GM18508 (cell line): ENCODE data around the gene MAP2.
A peak's percentile ranks its signal among the peaks of the same experiment; 100 is the strongest.

Experiments used
- ATAC-seq: cut with Tn5 transposase; IDR thresholded peaks from one replicate; pipeline ENCODE4 v1.9.1; 2021; ENCODE audit warnings: moderate number of reproducible peaks; ENCODE audit not compliant: insufficient read depth, unreplicated experiment

MAP2 gene

GRCh38 chr2:209423562-209424198, at the start of gene MAP2:
Gene MAP2, plus strand, starts transcription at chr2:209424047. Its CDS starts 229,124 bp downstream, at chr2:209653171.
- peak; percentile 79 for ATAC-seq

- ATAC-seq, result no peak
These were observed 47.2 kb upstream of the MAP2 start for GRCh38 chr2:209376686-209377085.

GRCh38 chr2:209380293-209380692, 43.6 kb upstream of the MAP2 start:
- peak; percentile 100 for ATAC-seq

GRCh38 chr2:209381091-209381490, 42.8 kb upstream of the MAP2 start:
- ATAC-seq, result no peak

- no peak for ATAC-seq
These were observed 41.1 kb upstream of the MAP2 start for GRCh38 chr2:209382775-209383174.

- ATAC-seq, result no peak
These were observed 40.6 kb upstream of the MAP2 start for GRCh38 chr2:209383212-209383611.

- no peak for ATAC-seq
These were observed 36.5 kb upstream of the MAP2 start for GRCh38 chr2:209387389-209387788.

GRCh38 chr2:209388446-209389037, 35.3 kb upstream of the MAP2 start:
- no peak for ATAC-seq

- ATAC-seq, result no peak
These were observed 34.7 kb upstream of the MAP2 start for GRCh38 chr2:209389171-209389618.

- no peak for ATAC-seq
These were observed 33.0 kb upstream of the MAP2 start for GRCh38 chr2:209390839-209391238.

GRCh38 chr2:209391776-209392401, 32.0 kb upstream of the MAP2 start:
- no peak for ATAC-seq

- no peak for ATAC-seq
These were observed 28.6 kb upstream of the MAP2 start for GRCh38 chr2:209395229-209395628.

GRCh38 chr2:209395652-209396051, 28.2 kb upstream of the MAP2 start:
- ATAC-seq, result no peak

- no peak for ATAC-seq
These were observed 25.4 kb upstream of the MAP2 start for GRCh38 chr2:209398463-209398862.

- no peak for ATAC-seq
These were observed 22.1 kb upstream of the MAP2 start for GRCh38 chr2:209401788-209402187.

GRCh38 chr2:209411296-209411695, 12.6 kb upstream of the MAP2 start:
- no peak for ATAC-seq

GRCh38 chr2:209411718-209412117, 12.1 kb upstream of the MAP2 start:
- ATAC-seq, result no peak

- no peak for ATAC-seq
These were observed 10.4 kb upstream of the MAP2 start for GRCh38 chr2:209413311-209414014.

- no peak for ATAC-seq
These were observed 6.9 kb upstream of the MAP2 start for GRCh38 chr2:209416913-209417312.

GRCh38 chr2:209422191-209422754, 1.6 kb upstream of the MAP2 start:
- ATAC-seq, result no peak

- ATAC-seq, result peak; percentile 2
These were observed 403 bp downstream of the MAP2 start for GRCh38 chr2:209424199-209424701.
